Stimulated activated CD8-positive, alpha-beta memory T cell treated with anti-CD3 and anti-CD28 coated beads, Interleukin-12 subunit alpha, Interleukin-12 subunit beta, amount 100 ng/mL, for 1 hour (primary cell): ENCODE results near the gene AFF3.

ENCODE experiments used
- DNase-seq: peaks from one replicate; pipeline ENCODE4 v3.0.0-alpha.2; 2020; ENCODE audit warnings: low read depth

AFF3 gene

GRCh38 chr2:100068395-100068794 lies 74.0 kb downstream of the AFF3 start:
- DNase-seq = no peak

DNA sequence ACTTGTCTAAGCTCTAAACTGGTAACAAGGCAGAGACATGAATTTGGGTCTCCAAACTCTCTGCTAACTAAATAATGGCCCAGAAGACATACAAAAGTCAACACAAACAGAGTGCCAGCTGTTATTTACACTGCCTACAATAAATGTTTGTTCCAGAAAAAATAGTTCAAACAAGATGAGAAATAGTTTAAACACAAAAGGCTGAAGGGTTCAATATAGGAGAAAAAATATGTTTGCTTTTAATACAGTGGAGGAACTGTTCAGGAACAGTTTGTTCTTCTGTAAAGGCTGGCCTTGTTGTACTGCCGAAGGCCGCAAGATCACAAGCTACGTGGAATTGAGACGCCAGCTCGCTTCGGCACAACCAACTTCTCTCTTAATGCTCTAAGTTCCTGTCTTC lies 74.6 kb downstream of the AFF3 start:
- no peak for DNase-seq

DNA sequence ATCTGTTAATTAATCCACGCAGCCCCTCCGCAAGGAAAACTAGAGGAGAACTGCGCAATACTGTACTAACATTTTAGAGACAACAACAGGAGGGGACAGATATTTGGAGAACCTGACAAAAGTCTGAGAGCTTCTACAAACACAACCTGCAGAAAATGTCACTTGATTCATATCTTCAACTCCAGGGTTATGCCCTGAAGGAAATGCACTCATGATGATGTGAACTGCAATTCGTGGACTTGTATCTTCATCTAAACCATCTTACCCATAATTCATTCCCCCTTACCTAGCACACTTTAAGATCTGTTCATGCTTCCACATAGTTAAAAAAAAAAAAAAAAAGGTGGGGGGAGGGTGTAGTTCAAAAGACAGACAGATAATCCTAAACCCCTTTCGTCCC lies 75.5 kb downstream of the AFF3 start:
- DNase-seq = no peak

GRCh38 chr2:100066246-100066645 lies 76.1 kb downstream of the AFF3 start:
- DNase-seq = no peak

- DNase-seq = no peak
These were observed 77.6 kb downstream of the AFF3 start for GRCh38 chr2:100064592-100065428.

- DNase-seq = no peak
These were observed 78.2 kb downstream of the AFF3 start for GRCh38 chr2:100064165-100064564.

DNA sequence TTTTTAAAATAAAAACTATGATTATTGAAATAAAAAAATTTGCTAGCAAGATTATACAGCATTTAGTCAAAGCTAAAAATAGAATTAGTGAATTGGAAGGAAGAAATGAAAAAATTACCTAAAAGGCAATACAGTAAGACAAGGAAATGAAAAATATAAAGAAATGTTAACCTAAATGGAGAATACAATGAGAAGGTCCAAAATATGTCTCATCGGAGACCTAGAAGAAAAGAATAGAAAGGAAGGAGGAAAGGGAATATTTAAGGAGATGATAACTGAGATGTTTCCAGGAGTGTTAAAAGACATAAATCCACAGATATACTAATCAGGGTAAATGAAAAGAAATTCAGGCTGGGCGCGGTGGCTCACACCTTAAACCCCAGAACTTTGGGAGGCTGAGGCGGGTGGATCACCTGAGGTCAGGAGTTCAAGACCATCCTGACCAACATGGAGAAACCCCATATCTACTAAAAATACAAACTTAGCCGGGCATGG lies 78.9 kb downstream of the AFF3 start:
- no peak for DNase-seq

GRCh38 chr2:100062336-100062735 lies 80.1 kb downstream of the AFF3 start:
- no peak for DNase-seq

- DNase-seq = no peak
These were observed 81.5 kb downstream of the AFF3 start for GRCh38 chr2:100060875-100061274.

- DNase-seq = no peak
These were observed 82.8 kb downstream of the AFF3 start for GRCh38 chr2:100059638-100060037.

DNA sequence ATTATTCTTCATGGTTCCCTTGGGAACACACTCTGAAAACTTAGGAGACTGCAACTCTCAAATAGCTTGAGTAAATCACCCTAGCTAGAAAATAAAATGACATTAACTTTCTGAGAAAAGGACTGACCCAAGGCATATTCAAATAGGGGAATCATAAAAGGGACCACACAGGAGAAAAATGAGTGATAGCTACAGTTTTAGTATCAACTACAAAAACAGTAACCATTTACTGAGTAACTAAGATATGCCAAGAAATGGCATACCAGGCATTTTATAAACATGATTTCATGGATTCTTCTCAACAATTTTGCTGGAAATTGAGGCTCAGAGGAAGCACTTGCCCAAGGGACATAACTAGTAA lies 84.5 kb downstream of the AFF3 start:
- DNase-seq = no peak

DNA sequence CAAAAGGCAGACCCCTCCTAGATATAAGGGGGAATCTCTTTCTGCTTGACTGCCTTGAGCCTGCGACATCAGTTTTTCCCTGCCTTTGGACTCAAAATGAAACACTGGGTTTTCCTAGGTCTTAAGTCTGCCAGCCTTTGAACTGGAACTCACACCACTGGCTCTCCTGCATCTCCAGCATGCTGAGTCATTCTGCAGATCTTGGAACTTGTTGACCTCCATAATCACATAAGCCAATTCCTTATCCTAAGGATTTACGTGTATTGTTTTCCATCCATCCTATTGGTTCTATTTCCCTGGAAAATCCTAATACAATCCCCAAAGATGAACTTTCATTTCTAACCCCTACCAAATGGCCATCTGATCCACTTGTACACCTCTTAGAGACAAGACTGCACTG lies 88.0 kb downstream of the AFF3 start:
- DNase-seq = no peak

DNA sequence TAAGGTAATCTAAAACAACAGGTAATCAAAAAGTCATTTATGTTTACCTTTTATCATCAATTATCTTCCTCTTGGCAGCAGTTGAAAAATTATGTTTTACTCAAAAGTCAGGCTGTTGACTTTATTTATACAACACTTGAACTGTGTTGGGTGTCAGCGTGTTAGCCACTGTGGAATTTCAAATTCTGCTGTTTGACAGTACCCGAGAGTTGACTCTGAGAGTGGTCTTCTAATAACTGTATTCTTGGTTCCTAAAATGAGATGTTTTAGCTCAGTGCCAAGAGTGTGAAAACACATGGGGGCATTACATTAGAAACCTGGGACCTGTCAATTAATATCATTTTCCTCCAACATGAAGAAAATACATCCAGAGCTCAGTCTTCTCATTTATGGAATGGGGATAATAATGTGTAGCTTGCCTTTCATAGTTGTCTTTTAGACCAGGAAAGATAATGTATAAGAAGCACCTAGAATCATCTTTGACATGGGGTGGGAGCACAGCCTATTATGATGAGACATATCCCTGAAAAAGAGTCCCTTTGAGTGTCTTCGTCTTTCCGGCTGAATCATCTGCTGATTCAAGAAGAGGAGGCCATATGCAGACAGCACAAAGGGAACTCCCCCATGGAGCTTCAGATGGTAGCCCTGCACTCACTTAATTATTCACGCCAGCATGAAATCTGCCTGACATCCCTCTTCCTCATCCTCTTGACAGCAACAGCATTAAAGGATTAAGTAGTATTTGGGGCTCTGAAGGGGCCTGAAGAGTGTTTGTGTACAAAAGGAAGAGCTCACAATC lies 89.1 kb downstream of the AFF3 start:
- no peak for DNase-seq

DNA sequence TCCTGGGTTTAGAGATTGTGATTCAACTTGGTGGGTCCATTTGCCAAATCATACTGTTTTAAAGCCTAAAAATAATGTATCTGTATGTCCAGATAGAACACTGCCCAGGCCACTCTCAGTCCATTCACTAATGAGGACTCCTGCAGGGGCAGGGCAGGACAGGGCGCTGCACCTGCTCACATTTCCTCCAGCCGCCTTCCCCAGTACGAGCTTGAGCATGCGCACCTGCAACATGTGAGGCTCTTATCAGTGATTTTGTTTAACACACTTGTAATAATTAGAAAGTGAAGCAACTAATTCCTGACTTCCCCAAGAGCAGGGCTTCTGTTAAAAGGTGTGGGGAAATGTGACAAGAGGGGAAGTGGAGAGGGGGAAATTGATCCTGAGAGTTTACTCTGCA lies 89.7 kb downstream of the AFF3 start:
- no peak for DNase-seq

DNA sequence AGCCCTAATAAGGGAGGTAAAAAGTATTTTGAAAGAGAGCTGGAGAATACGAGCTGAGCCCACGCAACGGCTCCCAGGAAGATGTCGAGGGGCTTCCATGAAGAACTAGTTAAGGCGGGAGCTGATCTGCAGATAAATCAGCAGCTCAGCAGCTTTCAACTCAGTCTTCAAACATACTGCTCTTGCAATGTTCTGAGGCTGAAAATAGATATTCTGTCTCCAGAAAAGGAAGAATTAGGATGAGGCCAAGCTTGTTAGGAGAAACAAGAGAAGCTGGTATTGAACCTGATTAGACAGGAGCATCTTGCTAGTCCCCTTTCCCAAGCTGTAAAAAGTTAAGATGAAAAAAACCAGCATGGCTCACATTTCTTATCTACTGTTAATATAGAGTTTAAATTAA lies 91.1 kb downstream of the AFF3 start:
- DNase-seq = no peak

DNA sequence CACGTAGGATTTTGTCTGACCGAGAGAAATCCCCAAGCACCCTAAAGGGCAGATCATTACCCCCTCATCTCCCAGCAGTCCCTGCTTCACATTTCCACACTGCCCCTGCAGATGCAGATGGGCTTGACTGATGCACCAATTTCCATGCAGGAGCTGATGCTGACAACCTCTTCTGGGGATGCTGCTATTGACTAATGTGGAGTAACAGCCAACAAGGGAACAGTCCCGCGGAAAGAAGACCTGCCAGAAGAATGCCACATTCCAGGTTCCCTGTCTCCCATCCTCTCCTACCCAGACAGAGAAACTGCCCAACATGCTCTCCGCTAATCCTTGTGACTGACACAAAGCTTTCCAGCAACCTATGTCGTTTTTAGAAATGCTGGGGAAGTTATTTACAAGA lies 91.7 kb downstream of the AFF3 start:
- DNase-seq = no peak

DNA sequence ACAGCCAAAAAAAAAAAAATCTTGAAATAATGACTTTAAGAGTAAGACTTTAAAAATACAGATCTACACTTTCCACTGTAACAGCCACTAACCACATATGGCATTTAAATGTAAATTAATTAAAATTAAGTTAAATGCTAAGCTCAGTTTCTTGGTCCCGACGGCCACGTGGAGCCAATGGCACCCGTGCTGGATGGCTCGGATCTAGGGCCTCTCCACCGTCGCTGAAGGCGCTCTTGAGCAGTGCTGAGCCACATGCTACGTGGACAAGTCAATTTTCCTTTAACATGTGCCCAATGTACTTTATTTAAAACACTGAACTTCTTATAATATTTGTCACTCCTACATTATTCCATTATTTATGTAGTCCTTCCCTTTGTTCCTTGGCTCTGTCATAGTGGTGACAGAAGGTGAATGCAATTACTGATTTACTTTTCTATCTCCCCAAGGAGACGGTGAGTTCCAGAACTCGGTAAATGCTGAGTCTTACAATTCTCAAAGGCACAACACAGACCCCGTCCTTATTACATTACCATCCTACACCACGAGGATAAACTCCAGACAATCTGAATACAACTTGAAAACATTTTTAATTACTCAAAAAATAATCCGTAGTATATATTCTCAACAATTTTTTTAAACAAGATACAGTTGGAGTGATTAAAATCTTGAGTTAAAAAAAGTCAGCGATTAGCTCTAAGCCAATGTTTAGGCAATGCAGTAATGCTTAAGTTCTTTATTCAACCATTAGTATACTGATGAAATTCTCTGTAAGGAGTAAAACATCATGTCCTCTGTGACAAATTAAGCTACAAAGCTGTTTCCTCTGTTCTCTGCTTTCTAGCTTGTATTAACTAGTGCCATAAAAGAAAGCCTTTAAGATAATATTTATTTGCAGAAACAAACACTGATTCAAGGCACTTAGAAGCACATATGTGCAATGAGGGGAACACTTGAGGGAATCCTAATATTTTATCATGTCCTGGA lies 95.1 kb downstream of the AFF3 start:
- DNase-seq = no peak

- no peak for DNase-seq
These were observed 97.4 kb downstream of the AFF3 start for GRCh38 chr2:100045000-100045399.

GRCh38 chr2:100043891-100044255 lies 98.5 kb downstream of the AFF3 start:
- no peak for DNase-seq

- no peak for DNase-seq
These were observed 99.1 kb downstream of the AFF3 start for GRCh38 chr2:100043081-100043890.

- DNase-seq = no peak
These were observed 99.8 kb downstream of the AFF3 start for GRCh38 chr2:100042562-100042961.
